Pancreas (tissue), 10 donors: Measurements from ENCODE around the gene GPR18. TPM values are rescaled to one million over a fixed set of nuclear protein-coding genes. Genes with fewer than 3 reads are reported as not detected.
"Not testable (repeated sequence)": the region's sequence is repeated elsewhere in the genome, so short reads cannot be mapped to it uniquely, and the experiment has no call there.

Source experiments
- ATAC-seq, 4 donors: fragments of 200-7000 bp; cut with Tn5 transposase; one replicate each; pipeline versions ENCODE4 v1.8.0 to v1.9.1; 2020; ENCODE audit warnings: mild to moderate bottlenecking in 4 of 4, moderate library complexity in 4 of 4
- DNase-seq, 6 donors: peaks; one replicate each; pipeline ENCODE4 v3.0.0-alpha.2; 2020
- FAIRE-seq: peaks from 2 replicates; lab custom pipeline; 2012; peaks lifted over from hg19 to GRCh38; lab: Jason Lieb, UNC
- H3K27ac ChIP-seq, 4 donors: fragments of 200-600 bp; sonication (generic); 1 replicate in 3 of 4; 2 replicates in 1 of 4; pipeline versions ENCODE4 v1.5.0 to v1.8.0; 2020
- H3K27me3 ChIP-seq, 4 donors: fragments of 200-600 bp; one replicate each; pipeline ENCODE4 v1.8.0; 2021
- H3K36me3 ChIP-seq, 3 donors: fragments of 200-600 bp; sonication (generic) in 1 of 3; one replicate each; pipeline versions ENCODE4 v1.5.0 to v1.8.0; 2020 to 2021
- H3K4me1 ChIP-seq, 3 donors: fragments of 200-600 bp; one replicate each; pipeline ENCODE4 v1.8.0; 2021
- H3K4me3 ChIP-seq, 4 donors: fragments of 200-600 bp; sonication (generic) in 2 of 4; one replicate each; pipeline versions ENCODE4 v1.5.0 to v1.8.0; 2020 to 2021
- H3K9me3 ChIP-seq, 4 donors: fragments of 200-600 bp; one replicate each; pipeline ENCODE4 v1.8.0; 2021
- CTCF ChIP-seq, 4 donors: fragments of 200-600 bp; sonication (generic) in 3 of 4; IDR thresholded peaks; one replicate each; pipeline versions ENCODE4 v1.5.0 to v1.8.0; 2021; ENCODE audit warnings: antibody characterized with exemption in 4 of 4
- WGBS, 2 donors: extraction: QIAGEN DNeasy Blood & Tissue Kit; methylation state at CpG; one replicate each; pipeline ENCODE4 v1.1.7; 2013; 5-methylcytosine and 5-hydroxymethylcytosine counted together
- intact Hi-C, 3 donors: fragments of 100-400 bp; cut with DNase I; formaldehyde crosslinking; loops; one replicate each; pipeline versions ENCODE4 v1.11.1 to v1.14.2; 2022
- polyA plus RNA-seq, 2 donors: library from polyadenylated mRNA; stranded (reverse); fragments of 200-250 nt; gene quantifications; one replicate each; pipeline ENCODE4 v1.2.3, GENCODE V29; 2013
- total RNA-seq, 6 donors: library from RNA; stranded (reverse); fragmentation: NEBNext Ultra II Directional in 4 of 6; extraction: Animal tissue kit (Norgen Biotek cat#: 25700) in 4 of 6; gene quantifications; one replicate each; pipeline versions ENCODE4 v1.2.1 to v1.2.4, GENCODE V29; 2021 to 2023
- donor health status: healthy with polysubstance abuse.
- donor health status: DM: no; HTN: no; CAD: no; lungs with moderate emphysema.
- donor health status: DM: no; HTN: no; CAD: no.
- donor health status: control.
- donor health status: control.
- donor health status: Bipolar disorder and iron deficiency.
- donor health status: DM: yes; HTN: yes; CAD: no.
- donor health status: DM: no; HTN: no; CAD: no.
- donor health status: DM: no; HTN: no; CAD: no.
- donor health status: DM: yes; HTN: yes; CAD: no.

GPR18 gene
- total and polyA plus RNA-seq, 8 donors: 0.14 to 0.22 TPM; not detected in 6

GRCh38 chr13:99214232-99214631, 43.9 kb downstream of the GPR18 start:
- Histone ChIP-seq H3K4me1 (peaks cover 10 to 17% (median 10%) of the 10 kb centered on the region in 3 donors), H3K27me3 (no peaks in the 10 kb centered on the region), H3K9me3 (no peaks in the 10 kb centered on the region), H3K4me3 (no peak overlapping the region), H3K36me3 (no peaks in the 10 kb centered on the region), H3K27ac (no peak overlapping the region)
- ATAC-seq (no peak), DNase-seq (no peak), FAIRE-seq (no peak)
- intact Hi-C loops: no loop called here
- no peak for TF ChIP-seq CTCF (IDR thresholded peaks at IDR 0.05)
- WGBS, 2 donors: 77 to 80% methylated on average over 7 of the region's 7 CpGs

- H3K36me3 ChIP-seq: no peaks in the 10 kb centered on the region
- intact Hi-C loops: no loop called here
- H3K27ac ChIP-seq: no peak overlapping the region
- 92% methylated on average over 5 of the region's 5 CpGs for WGBS, 2 donors
- H3K27me3 ChIP-seq: no peaks in the 10 kb centered on the region
- H3K9me3 ChIP-seq: no peaks in the 10 kb centered on the region
- no peak overlapping the region for H3K4me3 ChIP-seq
- no peak for ATAC-seq
- H3K4me1 ChIP-seq: no peaks in the 10 kb centered on the region
- no peak for DNase-seq
- FAIRE-seq: no peak
- TF ChIP-seq CTCF (IDR thresholded peaks at IDR 0.05): no peak
Measured at GRCh38 chr13:99211421-99212035, 46.7 kb downstream of the GPR18 start.

GRCh38 chr13:99210627-99211026, 47.6 kb downstream of the GPR18 start:
- H3K9me3 ChIP-seq, ATAC-seq, H3K4me1 ChIP-seq, intact Hi-C loops, FAIRE-seq, H3K27ac ChIP-seq, H3K27me3 ChIP-seq, DNase-seq, H3K4me3 ChIP-seq, H3K36me3 ChIP-seq: not testable (repeated sequence)
- WGBS, 2 donors: 91 to 98% methylated on average over 9 of the region's 9 CpGs

GRCh38 chr13:99208845-99209527, 49.2 kb downstream of the GPR18 start:
- no peak for TF ChIP-seq CTCF (IDR thresholded peaks at IDR 0.05)
- no peak for DNase-seq
- intact Hi-C loops: no loop called here
- no peak for ATAC-seq
- H3K36me3 ChIP-seq: no peaks in the 10 kb centered on the region
- H3K4me1 ChIP-seq: no peaks in the 10 kb centered on the region
- no peaks in the 10 kb centered on the region for H3K27me3 ChIP-seq
- FAIRE-seq: no peak
- H3K9me3 ChIP-seq: no peaks in the 10 kb centered on the region
- no peak overlapping the region for H3K4me3 ChIP-seq
- 82 to 86% methylated on average over 8 of the region's 8 CpGs for WGBS, 2 donors
- no peak overlapping the region for H3K27ac ChIP-seq

- FAIRE-seq: no peak
- Histone ChIP-seq H3K9me3 (no peaks in the 10 kb centered on the region), H3K27me3 (no peaks in the 10 kb centered on the region), H3K4me3 (no peak overlapping the region), H3K4me1 (peaks cover 0 to 4% (median 0%) of the 10 kb centered on the region in 3 donors), H3K27ac (no peak overlapping the region), H3K36me3 (no peaks in the 10 kb centered on the region)
- peak in 2 of 4 donors; percentile 50 to 67 for ATAC-seq
- DNase-seq: no peak
- no peak for TF ChIP-seq CTCF (IDR thresholded peaks at IDR 0.05)
- WGBS, 2 donors: 85 to 91% methylated on average over 3 of the region's 3 CpGs
- intact Hi-C loops: no loop called here
Measured at GRCh38 chr13:99208185-99208584, 50.0 kb downstream of the GPR18 start.
